ENCODE data around the gene TP53RK.

The TP53RK gene

DNA sequence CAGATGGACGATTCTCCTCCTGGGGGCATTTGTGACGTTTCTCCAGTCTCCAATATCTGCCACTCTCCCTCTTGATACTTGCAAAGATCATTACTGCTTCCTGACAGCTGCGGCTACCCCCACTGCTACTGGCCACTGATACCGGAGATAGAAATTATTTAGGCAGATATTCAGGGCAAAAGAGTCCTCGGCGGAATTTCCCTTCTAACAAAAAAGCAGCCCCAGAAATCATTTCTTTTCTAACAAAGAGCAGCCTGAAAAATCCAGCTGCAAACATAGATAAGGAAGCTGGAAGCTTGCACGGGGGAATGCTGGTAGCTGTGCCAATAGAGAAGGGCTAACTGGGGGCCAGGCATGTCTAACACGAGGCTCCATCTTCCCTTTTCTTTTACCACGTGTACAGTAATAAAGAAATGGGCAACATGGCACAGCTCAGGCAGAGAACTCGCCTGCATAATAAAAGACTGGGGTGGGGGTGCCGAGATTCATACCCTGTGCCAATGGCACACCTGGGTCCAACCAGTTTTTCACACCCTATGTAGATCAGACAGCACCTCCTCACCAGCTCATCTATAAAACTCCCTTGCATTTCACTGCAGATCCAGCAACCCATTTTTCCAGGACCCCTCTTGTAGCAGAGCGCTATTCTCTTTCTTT, 6.1 kb downstream of the TP53RK start:
- TF ChIP-seq GATA3 (IDR thresholded peaks at IDR 0.05; ENCODE audit: low read depth, low read length) (no peak), GATA2 (IDR thresholded peaks at IDR 0.05; ENCODE audit: low read depth, low read length) (no peak)

DNA sequence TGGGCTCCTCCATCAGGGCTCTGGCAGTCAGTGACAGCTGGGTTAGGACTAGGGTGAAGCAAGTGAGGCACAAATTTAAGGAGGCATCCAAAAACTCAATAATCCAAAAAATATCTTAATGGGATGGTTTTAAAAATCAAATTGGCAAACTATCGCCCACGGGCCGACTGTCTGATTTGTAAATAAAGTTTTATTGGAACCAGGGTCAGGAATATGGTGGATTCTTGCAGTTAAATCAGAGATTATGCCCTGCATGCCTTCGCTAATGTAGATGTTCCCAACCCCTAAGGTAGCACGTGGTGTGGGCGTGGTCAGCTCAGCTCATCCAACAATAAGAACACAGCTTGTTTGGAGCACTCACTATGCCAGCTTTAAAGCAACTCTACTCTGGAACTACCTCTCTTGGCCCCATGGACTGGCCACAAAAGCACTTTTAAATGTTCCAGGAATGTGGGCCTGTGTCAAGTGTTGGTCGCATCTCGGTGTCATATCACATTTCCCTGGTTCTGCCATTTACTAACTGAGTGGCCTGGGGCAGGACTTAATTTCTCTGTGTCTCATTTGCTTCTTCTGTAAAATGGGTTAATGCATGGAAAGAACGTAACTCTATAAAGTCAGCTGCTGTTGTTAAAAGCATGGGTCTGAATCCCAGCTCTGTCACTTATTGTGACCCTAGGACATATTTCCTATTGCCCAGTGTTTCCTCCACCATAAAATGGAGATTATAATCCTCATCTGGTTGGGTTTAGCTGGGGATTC, 7.0 kb downstream of the TP53RK start:
- TF ChIP-seq GATA2 (IDR thresholded peaks at IDR 0.05; ENCODE audit: low read depth, low read length) (no peak), GATA3 (IDR thresholded peaks at IDR 0.05; ENCODE audit: low read depth, low read length) (no peak)

DNA sequence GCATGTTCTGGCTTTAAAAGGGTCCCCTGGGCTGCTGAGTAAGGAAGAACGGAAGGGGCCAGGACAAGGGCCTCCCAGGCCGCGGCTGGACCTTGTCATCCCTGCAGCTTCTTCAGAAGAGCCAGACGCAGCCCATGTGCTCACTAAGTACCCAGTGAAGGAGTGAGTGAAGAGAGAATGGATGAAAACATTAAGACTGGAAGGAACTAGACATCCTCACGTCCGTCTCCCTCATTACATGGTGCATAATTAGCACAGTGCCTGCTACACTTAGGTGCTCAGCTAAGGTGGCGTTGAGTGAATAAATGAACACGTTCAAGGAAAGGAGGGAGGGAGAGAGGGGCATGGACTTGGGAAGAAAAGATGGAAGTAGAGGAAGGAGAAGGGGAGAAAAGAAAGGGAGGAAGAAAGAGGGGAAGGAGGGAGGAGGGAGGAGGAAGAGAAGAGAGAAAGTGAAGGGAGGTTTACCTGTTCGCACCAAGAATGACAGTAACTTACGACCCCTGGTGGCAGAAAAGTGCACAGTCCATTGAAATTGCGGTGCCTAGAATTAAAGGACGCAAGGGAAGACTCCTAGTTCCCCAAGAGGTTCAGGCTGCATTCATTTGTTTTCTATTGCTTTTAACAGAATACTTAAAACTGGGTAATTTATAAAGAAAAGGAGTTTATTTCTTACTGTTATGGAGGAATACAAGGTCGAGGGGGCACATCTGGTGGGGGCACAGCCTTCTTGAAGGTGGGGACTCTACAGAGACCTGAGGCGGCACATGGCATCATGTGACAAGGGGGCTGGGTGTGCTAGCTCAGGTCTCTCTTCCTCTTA, 8.0 kb downstream of the TP53RK start:
- TF ChIP-seq GATA3 (IDR thresholded peaks at IDR 0.05; ENCODE audit: low read depth, low read length) (no peak), GATA2 (IDR thresholded peaks at IDR 0.05; ENCODE audit: low read depth, low read length) (no peak)

DNA sequence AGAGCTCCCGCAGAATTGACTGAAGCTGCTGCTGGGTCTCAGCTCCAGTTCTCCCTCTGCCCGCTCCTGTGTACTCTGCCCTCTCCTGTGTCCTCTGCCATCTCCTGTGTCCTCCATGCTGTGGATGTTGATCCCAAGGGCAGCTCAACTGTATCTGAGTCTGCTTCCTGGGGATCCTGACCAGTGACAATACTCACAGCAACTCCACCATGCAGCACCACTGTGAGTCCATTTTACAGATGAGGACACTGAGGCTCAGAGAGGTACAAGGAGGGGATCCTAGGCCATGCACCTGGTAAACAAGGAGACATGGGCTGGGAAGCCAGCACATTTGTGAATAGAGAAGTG, 8.6 kb downstream of the TP53RK start:
- no peak for TF ChIP-seq GATA2 (IDR thresholded peaks at IDR 0.05; ENCODE audit: low read depth, low read length)
- TF ChIP-seq GATA3 (IDR thresholded peaks at IDR 0.05; ENCODE audit: low read depth, low read length), result no peak

DNA sequence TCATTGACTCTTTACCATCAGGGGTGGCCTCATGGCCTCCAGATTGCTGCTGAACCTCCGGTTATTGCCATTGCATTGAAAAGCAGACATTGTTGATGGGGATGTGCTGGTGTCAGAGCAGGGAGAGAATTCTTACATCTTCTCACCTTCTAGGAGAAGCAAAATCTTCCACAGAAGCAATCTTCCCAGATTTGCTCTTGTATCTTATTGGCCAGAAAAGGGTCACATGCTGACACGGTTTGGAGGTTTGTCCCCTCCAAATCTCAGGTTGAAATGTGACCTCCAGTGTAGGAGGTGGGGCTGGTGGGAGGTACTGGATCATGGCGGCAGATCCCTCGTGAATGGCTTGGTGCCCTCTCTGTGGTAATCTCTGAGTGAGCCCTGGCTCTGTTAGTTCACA, 10.7 kb downstream of the TP53RK start:
- TF ChIP-seq GATA3 (IDR thresholded peaks at IDR 0.05; ENCODE audit: low read depth, low read length) (no peak), GATA2 (IDR thresholded peaks at IDR 0.05; ENCODE audit: low read depth, low read length) (no peak)

DNA sequence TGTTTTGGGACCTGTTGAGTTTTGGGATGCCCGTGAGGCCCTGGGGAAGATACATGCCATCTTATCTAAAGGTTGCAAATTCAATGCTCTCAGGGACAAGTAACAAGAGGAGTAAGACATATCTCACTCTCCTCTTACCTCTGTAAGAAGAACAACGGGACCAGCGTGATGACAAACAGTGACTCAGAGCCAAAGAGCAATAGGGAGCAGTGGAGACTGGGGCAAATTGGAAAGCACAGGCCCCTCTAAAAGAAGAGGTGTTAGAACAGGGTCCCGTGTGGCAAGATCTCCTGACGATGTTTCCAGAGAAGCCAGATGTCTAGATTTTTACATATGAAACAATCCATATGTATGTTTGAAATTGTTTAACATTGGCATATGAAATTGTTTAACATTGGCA, 11.6 kb downstream of the TP53RK start:
- TF ChIP-seq GATA2 (IDR thresholded peaks at IDR 0.05; ENCODE audit: low read depth, low read length) (no peak), GATA3 (IDR thresholded peaks at IDR 0.05; ENCODE audit: low read depth, low read length) (no peak)

DNA sequence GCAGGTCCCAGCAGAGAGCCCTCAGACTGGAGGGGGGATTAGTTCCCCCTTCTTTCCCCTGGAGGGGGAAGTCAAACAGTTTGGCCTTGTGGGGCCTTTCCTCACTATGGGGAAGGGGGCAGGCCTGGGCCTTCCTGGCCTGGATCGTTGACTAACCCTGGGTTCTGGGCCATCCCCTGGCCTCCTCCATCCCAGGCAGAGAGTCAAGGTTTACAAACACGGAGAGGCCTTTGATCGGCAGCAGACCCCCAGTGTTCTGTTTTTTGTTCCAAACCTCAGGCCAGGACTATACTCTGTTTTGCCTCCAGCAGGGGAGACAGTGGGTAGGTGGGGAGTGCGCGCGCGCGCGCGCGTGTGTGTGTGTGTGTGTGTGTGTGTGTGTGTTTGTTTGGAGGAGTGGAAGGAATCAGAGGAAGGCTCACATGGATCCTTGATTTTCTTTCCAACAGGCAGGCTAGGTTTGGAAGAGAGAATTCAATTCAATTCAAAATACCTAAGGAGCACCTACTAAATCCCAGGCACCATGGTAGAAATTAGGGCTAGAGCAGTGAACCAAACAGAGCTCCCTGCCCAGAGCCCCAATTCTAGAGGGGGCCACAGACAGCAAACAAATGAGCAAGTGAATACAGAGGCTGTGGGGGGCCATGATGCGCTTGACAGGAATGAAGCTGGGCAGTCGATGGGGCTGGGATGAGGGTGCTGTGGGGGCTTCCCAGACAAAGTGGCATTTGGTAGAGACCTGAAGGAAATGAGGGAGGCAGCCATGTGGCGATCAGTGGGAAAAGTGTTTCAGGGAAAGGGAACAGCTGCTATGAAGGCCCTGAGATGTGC, 14.8 kb downstream of the TP53RK start:
- TF ChIP-seq GATA3 (IDR thresholded peaks at IDR 0.05; ENCODE audit: low read depth, low read length) (no peak), GATA2 (IDR thresholded peaks at IDR 0.05; ENCODE audit: low read depth, low read length) (no peak)

DNA sequence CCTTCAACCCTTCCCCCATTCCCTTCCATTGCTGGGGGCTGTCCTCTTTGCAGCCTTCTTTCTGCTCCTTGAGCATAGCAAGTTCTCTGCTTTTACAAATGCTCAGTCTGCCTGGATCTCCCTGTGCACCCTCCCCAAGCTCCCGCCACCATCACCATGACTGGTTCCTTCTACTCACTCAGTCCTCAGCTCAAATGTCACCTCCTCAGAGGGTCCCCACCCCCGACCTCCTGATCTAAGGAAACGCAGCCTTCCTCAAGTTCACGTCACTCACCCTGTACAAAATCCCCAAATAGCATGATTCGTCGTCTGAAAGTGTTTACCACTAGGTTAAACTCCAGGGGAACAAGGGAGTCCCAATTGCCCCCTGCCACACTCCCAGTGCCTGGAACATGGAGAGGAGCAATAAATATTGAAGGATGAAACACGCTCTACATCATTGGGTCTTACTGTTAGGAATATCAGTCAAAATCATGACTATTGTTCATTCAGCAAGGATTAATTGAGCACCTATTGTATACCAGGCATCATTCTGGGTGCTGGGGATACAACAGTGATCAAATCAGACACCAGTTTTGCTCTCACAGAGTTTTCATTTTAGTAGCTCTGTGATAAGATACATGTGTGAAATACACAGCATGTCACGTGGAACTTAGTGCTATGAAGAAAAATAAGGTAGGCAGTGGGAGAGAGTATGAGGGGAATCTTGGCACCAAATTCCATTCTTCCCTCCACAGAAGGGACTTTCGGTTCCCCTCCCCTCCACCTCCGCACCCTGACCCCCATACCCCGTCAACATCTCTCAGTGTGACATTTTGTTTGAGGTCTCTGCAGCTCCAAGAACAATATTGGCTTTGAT, 15.6 kb downstream of the TP53RK start:
- no peak for TF ChIP-seq GATA3 (IDR thresholded peaks at IDR 0.05; ENCODE audit: low read depth, low read length)
- TF ChIP-seq GATA2 (IDR thresholded peaks at IDR 0.05; ENCODE audit: low read depth, low read length), result no peak

DNA sequence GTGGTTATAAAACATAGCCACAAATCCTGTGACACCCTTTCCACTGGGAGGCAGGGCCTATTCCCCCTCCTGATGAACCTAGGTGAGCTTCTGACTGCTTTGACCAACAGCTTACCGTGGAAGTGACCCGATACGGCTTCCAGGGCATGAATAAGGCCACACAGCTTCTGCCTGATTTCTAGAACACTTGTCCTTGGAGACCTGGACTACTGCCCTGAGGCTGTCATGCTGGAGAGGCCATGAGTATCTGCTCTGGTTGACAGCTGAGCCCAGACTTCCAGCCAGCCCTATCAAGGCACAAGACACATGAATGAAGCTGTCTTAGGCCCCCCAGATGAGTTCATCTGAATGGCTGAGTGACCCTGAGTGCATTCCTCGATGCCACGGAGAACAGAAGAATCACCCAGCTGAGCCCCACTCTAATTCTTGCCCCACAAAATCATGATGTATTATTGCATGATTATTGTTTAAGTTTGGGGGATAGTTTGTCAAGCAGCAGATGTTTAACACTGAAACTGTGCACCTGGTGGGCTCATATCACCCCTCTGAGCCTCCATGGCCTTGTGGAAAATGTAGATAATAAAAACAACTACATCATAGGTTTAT, 16.6 kb downstream of the TP53RK start:
- TF ChIP-seq GATA2 (IDR thresholded peaks at IDR 0.05; ENCODE audit: low read depth, low read length), result no peak
- no peak for TF ChIP-seq GATA3 (IDR thresholded peaks at IDR 0.05; ENCODE audit: low read depth, low read length)

DNA sequence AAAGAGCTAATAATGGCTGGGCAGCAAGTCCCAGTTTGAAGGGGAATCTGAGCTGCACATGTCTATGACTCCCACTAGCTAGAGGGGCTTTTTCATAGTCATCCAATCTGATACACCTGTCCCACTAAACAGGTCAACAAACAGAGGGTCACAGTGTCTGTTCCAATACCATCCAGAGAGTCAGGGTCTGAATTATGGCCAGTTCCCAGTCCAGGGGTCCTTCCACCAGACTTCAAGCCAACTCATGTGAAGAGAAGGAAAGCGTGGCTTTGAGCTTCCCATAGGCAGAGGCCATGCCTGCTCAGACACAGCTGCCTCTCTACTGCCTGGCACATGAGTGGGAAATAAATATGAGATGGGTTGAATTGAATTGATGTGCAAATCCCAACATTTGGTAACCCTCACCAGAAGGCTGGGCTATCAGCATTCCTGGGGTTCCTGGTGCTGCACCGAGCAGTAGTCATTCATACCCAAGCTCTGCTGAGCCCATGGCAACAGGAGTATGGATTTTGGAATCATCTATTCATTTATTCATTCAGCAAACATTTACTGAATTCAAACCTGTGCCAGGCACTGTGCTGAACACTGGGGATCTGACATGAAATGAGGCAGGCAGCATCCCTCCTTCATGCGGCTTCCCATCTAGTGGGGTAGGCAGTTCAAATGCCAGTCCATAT, 17.2 kb downstream of the TP53RK start:
- TF ChIP-seq GATA3 (IDR thresholded peaks at IDR 0.05; ENCODE audit: low read depth, low read length) (no peak), GATA2 (IDR thresholded peaks at IDR 0.05; ENCODE audit: low read depth, low read length) (no peak)

DNA sequence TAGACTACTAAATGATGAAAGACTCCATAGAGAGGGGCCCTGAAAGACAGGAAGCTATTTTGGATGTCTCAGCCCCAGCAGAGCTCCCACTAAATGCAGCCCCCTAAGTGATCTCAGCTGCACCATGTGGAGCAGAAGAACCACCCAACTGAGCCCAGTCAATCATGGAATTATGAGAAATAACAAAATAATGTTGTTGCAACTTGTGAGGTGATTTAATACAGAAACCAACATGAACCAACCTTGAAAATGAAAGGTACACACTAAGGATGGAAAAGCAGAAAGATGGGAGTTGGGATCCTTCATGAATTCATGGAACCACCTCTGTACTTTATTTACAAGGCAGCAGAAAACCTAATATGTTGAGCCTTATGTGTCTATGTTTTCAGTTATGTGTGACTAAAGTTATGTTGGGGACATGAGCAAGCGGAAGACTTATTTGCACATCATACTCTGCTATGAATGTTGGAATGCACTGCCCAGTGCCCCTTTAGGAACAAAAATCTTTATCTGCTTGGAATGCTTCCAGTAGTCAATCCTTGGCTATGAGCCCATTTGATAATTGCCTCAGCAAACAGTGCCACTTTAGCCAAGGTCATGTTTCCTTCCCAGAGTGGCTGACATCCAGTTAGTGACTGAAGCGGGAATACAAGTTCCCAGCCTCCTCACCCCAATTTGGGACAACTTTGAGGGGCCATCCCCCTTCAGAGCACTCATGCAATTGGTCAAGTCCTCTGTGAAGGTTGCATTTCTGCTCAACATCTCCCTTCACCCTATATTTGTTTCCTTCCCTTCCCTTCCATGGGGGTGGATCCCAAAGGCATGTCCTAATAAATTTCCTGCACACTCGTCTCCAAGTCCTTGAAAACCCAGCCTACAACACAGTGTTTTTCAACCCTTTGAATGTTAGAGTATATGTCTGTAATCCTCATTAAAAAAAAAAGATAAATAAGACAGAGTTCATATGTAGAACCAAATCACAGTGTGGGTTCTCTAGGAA, 18.4 kb downstream of the TP53RK start:
- TF ChIP-seq GATA3 (IDR thresholded peaks at IDR 0.05; ENCODE audit: low read depth, low read length) (no peak), GATA2 (IDR thresholded peaks at IDR 0.05; ENCODE audit: low read depth, low read length) (no peak)

Measured in SH-SY5Y (cell line).